ENCODE data around the gene TEX38. TPM values are rescaled to one million over a fixed set of nuclear protein-coding genes. Genes with fewer than 3 reads are reported as not detected.

Gene TEX38
- total and polyA plus RNA-seq, 10 of the 15 experiments (the other 5 are each of a cell fraction or from before 2014, with no cell fraction given): 0.07 to 0.32 (median 0.15) TPM; not detected in 7

DNA sequence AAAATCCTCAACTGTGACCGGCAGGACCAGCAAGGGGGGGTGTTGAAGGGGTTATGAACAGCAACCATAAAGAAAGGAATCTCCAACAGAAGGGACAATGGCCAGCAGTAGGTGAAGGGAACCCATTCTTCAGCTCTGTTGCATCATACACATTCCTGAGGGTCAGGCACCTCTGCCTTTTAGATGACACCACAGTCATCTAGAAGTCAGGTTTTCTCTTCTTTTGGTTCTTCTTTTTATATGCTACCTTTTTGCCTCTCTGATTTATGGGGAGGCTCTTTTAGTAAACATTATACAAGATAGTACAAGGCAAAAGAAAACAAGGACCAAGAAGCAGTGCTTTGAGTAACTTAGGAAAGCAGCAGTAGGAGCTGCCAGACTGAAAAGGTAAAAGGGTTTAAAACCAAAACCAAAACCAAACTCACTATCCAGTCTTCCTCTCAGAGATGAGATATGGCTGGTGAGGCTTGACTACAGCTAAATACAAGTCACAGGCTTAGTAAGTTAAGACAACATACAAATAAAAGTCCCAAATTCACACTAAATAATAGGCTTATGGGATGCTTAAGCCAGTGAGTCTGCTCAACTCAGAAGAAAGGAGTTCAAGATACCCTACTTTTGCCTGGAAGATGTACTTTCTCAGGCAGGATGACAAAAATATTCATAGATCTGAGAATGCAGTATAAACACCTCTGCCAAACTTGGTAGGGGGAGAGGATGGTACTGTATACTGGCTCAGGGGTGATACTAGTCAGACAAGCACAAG lies 4.1 kb downstream of the TEX38 start (continued):
- TF ChIP-seq SKIL (IDR thresholded peaks at IDR 0.05; ENCODE audit: low read depth, poor library complexity, severe bottlenecking) (no peak), SREBF2 (IDR thresholded peaks at IDR 0.05; ENCODE audit: low read length) (no peak), E2F4 (IDR thresholded peaks at IDR 0.05; ENCODE audit: low read depth, low read length) (no peak)

GRCh38 chr1:46676531-46676930 lies 4.9 kb downstream of the TEX38 start:
- ChIA-PET CTCF (interaction anchor here (1.1 to 2.7 kb wide), 5 partner anchors 9 to 331 kb away, joined by 3 to 9 read pairs (median 5); partner anchors contain the start of gene ATPAF1), RAD21 (ENCODE audit: unreplicated experiment) (interaction anchor here (1.9 kb wide), 1 partner anchor 9 kb away, joined by 4 read pairs; no protein-coding TSS in a partner anchor), SMC1A (ENCODE audit: uncharacterized antibody, unreplicated experiment) (interaction anchor here (0.7 to 1.5 kb wide), 2 partner anchors 19 to 72 kb away, joined by 3 read pairs; no protein-coding TSS in a partner anchor), POLR2A (interaction anchor here (0.7 to 1.8 kb wide), 2 partner anchors 9 to 21 kb away, joined by 3 to 6 read pairs; partner anchors contain the start of gene ATPAF1)
- no peak overlapping the region; the same call in 1 of the 2 replicates for H3K27ac ChIP-seq (ENCODE audit: control insufficient read depth, insufficient read depth)
- no peak for ATAC-seq
- intact Hi-C loops (cut with micrococcal nuclease; ENCODE audit: unreplicated experiment) (no loop called here), in situ Hi-C loops (cut with MboI) (no loop called here)
- H4K20me1 ChIP-seq (ENCODE audit: control insufficient read depth, insufficient read depth): no peaks in the 10 kb centered on the region
- no peak for FAIRE-seq
- no peak overlapping the region for H3K4me2 ChIP-seq (ENCODE audit: control insufficient read depth, insufficient read depth)
- 100% methylated on average over 1 of the region's 1 CpG for WGBS (ENCODE audit: insufficient coverage, insufficient replicate concordance, low lambda C conversion rate, missing lambda C conversion rate)
- H3K36me3 ChIP-seq (ENCODE audit: control insufficient read depth in 2 of 2, insufficient read depth in 2 of 2, low read length in 1 of 2): peaks cover 6 to 18% of the 10 kb centered on the region in 2 experiments
- H3K27me3 ChIP-seq (replicated peaks in 1 of 2; ENCODE audit: control insufficient read depth in 2 of 2, insufficient read depth in 2 of 2, low read length in 1 of 2): no peaks in the 10 kb centered on the region
- H3K4me3 ChIP-seq: no peak overlapping the region
- H3K9ac ChIP-seq (ENCODE audit: control insufficient read depth, insufficient read depth, low read length): no peak overlapping the region
- no peak for DNase-seq (ENCODE audit: low read depth, low spot score)
- H2AFZ ChIP-seq (ENCODE audit: control insufficient read depth, low read depth, low read length): no peak overlapping the region
- no peaks in the 10 kb centered on the region for H3K79me2 ChIP-seq (ENCODE audit: control insufficient read depth, insufficient read depth, low read length)
- no TSS peak for BruUV-seq (replicated peaks)
- H3K9me3 ChIP-seq (replicated peaks; ENCODE audit: control insufficient read depth, insufficient read depth, low read length): no peaks in the 10 kb centered on the region
- H3K4me1 ChIP-seq (ENCODE audit: control insufficient read depth, insufficient read depth, low read length): peaks cover 8% of the 10 kb centered on the region
- TF ChIP-seq FOXK2 (IDR thresholded peaks at IDR 0.05) (no peak), GATAD2B (conservative IDR thresholded peaks at IDR 0.05; ENCODE audit: low read depth) (no peak), CREB1 (IDR thresholded peaks at IDR 0.05; ENCODE audit: low read depth) (no peak), RELB (IDR thresholded peaks at IDR 0.05; ENCODE audit: low read depth) (no peak), REST (IDR thresholded peaks at IDR 0.05; ENCODE audit: low read depth, low read length) (no peak), CEBPB (IDR thresholded peaks at IDR 0.05; ENCODE audit: borderline replicate concordance in 1 of 2, low read depth in 2 of 2, low read length in 2 of 2) (no peak), CBX5 (IDR thresholded peaks at IDR 0.05; ENCODE audit: low read depth) (no peak)

All from GM12878 (cell line).